ENCODE data around the gene TCEANC2.

- TF ChIP-seq, protein P1, sequence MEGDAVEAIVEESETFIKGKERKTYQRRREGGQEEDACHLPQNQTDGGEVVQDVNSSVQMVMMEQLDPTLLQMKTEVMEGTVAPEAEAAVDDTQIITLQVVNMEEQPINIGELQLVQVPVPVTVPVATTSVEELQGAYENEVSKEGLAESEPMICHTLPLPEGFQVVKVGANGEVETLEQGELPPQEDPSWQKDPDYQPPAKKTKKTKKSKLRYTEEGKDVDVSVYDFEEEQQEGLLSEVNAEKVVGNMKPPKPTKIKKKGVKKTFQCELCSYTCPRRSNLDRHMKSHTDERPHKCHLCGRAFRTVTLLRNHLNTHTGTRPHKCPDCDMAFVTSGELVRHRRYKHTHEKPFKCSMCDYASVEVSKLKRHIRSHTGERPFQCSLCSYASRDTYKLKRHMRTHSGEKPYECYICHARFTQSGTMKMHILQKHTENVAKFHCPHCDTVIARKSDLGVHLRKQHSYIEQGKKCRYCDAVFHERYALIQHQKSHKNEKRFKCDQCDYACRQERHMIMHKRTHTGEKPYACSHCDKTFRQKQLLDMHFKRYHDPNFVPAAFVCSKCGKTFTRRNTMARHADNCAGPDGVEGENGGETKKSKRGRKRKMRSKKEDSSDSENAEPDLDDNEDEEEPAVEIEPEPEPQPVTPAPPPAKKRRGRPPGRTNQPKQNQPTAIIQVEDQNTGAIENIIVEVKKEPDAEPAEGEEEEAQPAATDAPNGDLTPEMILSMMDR (conservative IDR thresholded peaks at IDR 0.05 in 1 of 2, IDR thresholded peaks at IDR 0.05 in 1 of 2; ENCODE audit: low read depth in 1 of 2, low read length in 2 of 2), result no peak
- no peak for TF ChIP-seq EZH2 (IDR thresholded peaks at IDR 0.05; ENCODE audit: low read length, missing control alignments)
These were observed 29.1 kb upstream of the TCEANC2 start for GRCh38 chr1:54024358-54024757.

All from fibroblast of lung (primary cell).